Nephron progenitor cell (in vitro differentiated cells): ENCODE data around the gene ZSCAN5A.
A peak's percentile ranks its signal among the peaks of the same experiment; 100 is the strongest.
"Not testable (repeated sequence)": the region's sequence is repeated elsewhere in the genome, so short reads cannot be mapped to it uniquely, and the experiment has no call there.

Experiments used
- DNase-seq: peaks from one replicate; pipeline ENCODE4 v3.0.0; 2021
- H3K27ac Mint-ChIP-seq: 2 replicates; pipeline ENCODE4 v1.8.0; 2021; ENCODE audit warnings: mild to moderate bottlenecking, moderate library complexity, mixed read lengths
- H3K27me3 Mint-ChIP-seq: 2 replicates; pipeline ENCODE4 v1.8.0; 2021; ENCODE audit warnings: mild to moderate bottlenecking, low read depth, mixed read lengths; ENCODE audit not compliant: poor library complexity
- H3K36me3 Mint-ChIP-seq: 2 replicates; pipeline ENCODE4 v1.8.0; 2021; ENCODE audit warnings: low read depth, mixed read lengths
- H3K4me1 Mint-ChIP-seq: 2 replicates; pipeline ENCODE4 v1.8.0; 2021; ENCODE audit warnings: mixed read lengths
- H3K4me3 Mint-ChIP-seq: 2 replicates; pipeline ENCODE4 v1.8.0; 2021; ENCODE audit warnings: mild to moderate bottlenecking, moderate library complexity, mixed read lengths
- H3K9me3 Mint-ChIP-seq: 2 replicates; pipeline ENCODE4 v1.8.0; 2021; ENCODE audit warnings: mild to moderate bottlenecking, moderate library complexity, mixed read lengths
- CTCF ChIP-seq: fragments of 200-600 bp; sonication (generic); IDR thresholded peaks from 2 replicates; pipeline ENCODE4 v1.5.0; 2021; ENCODE audit warnings: antibody characterized with exemption

Gene ZSCAN5A

DNA sequence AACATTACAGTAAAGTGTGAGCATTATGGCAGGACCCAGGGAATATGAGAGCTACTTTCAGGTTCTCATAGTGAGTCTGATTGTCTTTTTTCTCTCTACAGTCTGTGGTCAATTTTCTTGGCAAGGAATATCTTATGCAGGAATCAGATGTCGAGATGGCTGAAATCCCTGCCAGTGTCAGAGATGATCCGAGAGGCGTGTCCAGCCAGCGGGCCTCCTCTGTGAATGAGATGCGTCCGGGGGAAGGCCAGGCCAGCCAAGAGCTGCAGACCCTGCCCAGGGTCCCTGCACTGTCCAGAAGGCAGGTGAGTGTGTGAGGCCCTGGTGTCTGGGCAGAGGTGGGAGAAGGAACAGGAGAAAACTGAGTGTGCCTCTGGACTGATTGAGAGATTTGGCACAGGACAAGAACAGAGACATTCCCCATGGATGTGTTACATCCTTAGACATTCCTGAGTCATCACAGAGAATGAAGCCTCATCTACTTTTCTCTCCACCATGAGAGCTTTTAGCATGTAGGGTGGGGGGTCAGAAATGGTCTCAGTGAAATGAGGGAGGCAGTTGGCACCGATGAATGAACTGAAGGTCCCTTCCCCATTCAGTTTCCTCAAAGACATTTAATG is 69.4 kb downstream of the ZSCAN5A start:
- Mint-ChIP-seq H3K36me3 (peaks cover 4% of the 10 kb centered on the region), H3K9me3 (peaks cover 59% of the 10 kb centered on the region), H3K27ac (no peak overlapping the region), H3K4me3 (no peak overlapping the region), H3K27me3 (peaks cover 10% of the 10 kb centered on the region), H3K4me1 (no peaks in the 10 kb centered on the region)
- no peak for DNase-seq
- no peak for TF ChIP-seq CTCF

GRCh38 chr19:56223481-56223880 is 91.2 kb downstream of the ZSCAN5A start:
- H3K9me3 Mint-ChIP-seq = peaks cover 24% of the 10 kb centered on the region
- no peak for TF ChIP-seq CTCF
- no peak overlapping the region for H3K4me3 Mint-ChIP-seq
- H3K36me3 Mint-ChIP-seq = peaks cover 40% of the 10 kb centered on the region
- DNase-seq = no peak
- no peaks in the 10 kb centered on the region for H3K4me1 Mint-ChIP-seq
- peaks cover 6% of the 10 kb centered on the region for H3K27me3 Mint-ChIP-seq
- no peak overlapping the region for H3K27ac Mint-ChIP-seq

- peaks cover 40% of the 10 kb centered on the region for H3K36me3 Mint-ChIP-seq
- peaks cover 24% of the 10 kb centered on the region for H3K9me3 Mint-ChIP-seq
- H3K27ac Mint-ChIP-seq = no peak overlapping the region
- no peak for DNase-seq
- no peak for TF ChIP-seq CTCF
- peaks cover 5% of the 10 kb centered on the region for H3K27me3 Mint-ChIP-seq
- H3K4me1 Mint-ChIP-seq = no peaks in the 10 kb centered on the region
- no peak overlapping the region for H3K4me3 Mint-ChIP-seq
Observed at GRCh38 chr19:56222901-56223300, 91.7 kb downstream of the ZSCAN5A start.

DNA sequence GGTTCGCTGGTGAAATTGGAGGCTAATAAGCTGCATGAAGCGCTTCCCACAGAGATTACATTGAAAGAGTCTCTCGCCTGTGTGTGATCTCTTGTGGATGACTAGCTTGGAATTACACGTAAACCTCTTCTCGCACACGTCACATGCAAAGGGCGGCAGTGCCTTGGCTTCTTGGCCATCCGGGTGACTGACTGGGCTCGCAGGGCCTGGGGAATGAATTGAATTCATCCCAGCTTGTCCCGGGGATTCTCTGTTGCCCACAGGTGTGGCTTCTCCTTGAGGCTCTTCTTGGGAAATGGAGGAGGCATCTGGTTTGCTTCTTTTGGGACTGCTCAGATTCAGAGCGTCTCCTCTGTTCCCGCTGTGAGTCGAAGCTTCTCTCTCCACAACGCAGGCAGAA is 92.8 kb downstream of the ZSCAN5A start:
- peaks cover 40% of the 10 kb centered on the region for H3K36me3 Mint-ChIP-seq
- H3K9me3 Mint-ChIP-seq = peaks cover 29% of the 10 kb centered on the region
- H3K27ac Mint-ChIP-seq = no peak overlapping the region
- H3K4me1 Mint-ChIP-seq = no peaks in the 10 kb centered on the region
- no peak for TF ChIP-seq CTCF
- peaks cover 9% of the 10 kb centered on the region for H3K27me3 Mint-ChIP-seq
- no peak for DNase-seq
- H3K4me3 Mint-ChIP-seq = no peak overlapping the region

GRCh38 chr19:56221442-56221841 is 93.2 kb downstream of the ZSCAN5A start:
- not testable (repeated sequence) for H3K27ac Mint-ChIP-seq, H3K4me1 Mint-ChIP-seq, H3K4me3 Mint-ChIP-seq, DNase-seq
- Mint-ChIP-seq H3K27me3 (peaks cover 13% of the 10 kb centered on the region), H3K36me3 (peaks cover 40% of the 10 kb centered on the region), H3K9me3 (peaks cover 32% of the 10 kb centered on the region)
- TF ChIP-seq CTCF = peak; percentile 14

- TF ChIP-seq CTCF = no peak
- Mint-ChIP-seq H3K9me3 (peaks cover 50% of the 10 kb centered on the region), H3K36me3 (peaks cover 40% of the 10 kb centered on the region), H3K27ac (no peak overlapping the region), H3K4me1 (no peaks in the 10 kb centered on the region), H3K4me3 (no peak overlapping the region), H3K27me3 (peaks cover 16% of the 10 kb centered on the region)
- no peak for DNase-seq
Observed at GRCh38 chr19:56218961-56219360, 95.7 kb downstream of the ZSCAN5A start.
